ENCODE measurements around the gene DIDO1. TPM values are rescaled to one million over a fixed set of nuclear protein-coding genes. Genes with fewer than 3 reads are reported as not detected.
A peak's percentile ranks its signal among the peaks of the same experiment; 100 is the strongest.

DIDO1 gene
- total RNA-seq, 1 donor from 2014 or later: 58.1 TPM

DNA sequence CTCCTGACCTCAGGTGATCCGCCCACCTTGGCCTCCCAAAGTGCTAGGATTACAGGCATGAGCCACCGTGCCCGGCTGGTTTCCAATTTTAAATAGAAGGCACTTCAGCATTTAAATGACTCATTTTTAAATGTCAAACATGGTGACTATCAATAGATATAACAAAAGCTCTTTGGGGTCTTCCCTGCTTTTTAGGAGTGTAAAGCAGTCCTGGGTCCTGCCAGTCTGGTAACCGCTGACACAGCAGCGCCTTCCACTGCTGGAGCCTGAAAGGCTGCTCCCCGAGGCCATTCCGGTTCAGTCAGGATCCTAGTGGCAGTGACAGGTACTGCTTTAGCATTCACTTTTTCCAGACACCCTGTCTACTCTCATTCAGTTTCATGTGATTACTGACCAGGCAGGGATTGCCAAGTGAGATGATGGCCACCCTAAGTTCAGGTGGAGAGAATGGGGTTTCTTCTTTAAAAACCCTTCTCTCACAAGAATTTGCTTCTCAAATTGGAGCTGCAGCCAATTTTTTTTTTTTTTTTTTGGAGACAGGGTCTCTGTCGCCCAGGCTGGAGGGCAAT lies 5.1 kb downstream of the DIDO1 start:
- no peaks in the 10 kb centered on the region for H3K9me3 Mint-ChIP-seq
- TF ChIP-seq, protein P1, sequence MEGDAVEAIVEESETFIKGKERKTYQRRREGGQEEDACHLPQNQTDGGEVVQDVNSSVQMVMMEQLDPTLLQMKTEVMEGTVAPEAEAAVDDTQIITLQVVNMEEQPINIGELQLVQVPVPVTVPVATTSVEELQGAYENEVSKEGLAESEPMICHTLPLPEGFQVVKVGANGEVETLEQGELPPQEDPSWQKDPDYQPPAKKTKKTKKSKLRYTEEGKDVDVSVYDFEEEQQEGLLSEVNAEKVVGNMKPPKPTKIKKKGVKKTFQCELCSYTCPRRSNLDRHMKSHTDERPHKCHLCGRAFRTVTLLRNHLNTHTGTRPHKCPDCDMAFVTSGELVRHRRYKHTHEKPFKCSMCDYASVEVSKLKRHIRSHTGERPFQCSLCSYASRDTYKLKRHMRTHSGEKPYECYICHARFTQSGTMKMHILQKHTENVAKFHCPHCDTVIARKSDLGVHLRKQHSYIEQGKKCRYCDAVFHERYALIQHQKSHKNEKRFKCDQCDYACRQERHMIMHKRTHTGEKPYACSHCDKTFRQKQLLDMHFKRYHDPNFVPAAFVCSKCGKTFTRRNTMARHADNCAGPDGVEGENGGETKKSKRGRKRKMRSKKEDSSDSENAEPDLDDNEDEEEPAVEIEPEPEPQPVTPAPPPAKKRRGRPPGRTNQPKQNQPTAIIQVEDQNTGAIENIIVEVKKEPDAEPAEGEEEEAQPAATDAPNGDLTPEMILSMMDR (conservative IDR thresholded peaks at IDR 0.05): peak; percentile 79
- H3K36me3 Mint-ChIP-seq: no peaks in the 10 kb centered on the region
- H3K27ac Mint-ChIP-seq: peak overlapping the region; percentile 75
- DNase-seq (ENCODE audit: extremely low spot score, unreplicated experiment): no peak
- peaks cover 69% of the 10 kb centered on the region for H3K4me1 Mint-ChIP-seq (ENCODE audit: unreplicated experiment)
- H3K27me3 Mint-ChIP-seq: no peaks in the 10 kb centered on the region
- H3K4me3 Mint-ChIP-seq: peak overlapping the region; percentile 80

GRCh38 chr20:62920039-62920645 lies 6.2 kb downstream of the DIDO1 start:
- Mint-ChIP-seq H3K4me1 (ENCODE audit: unreplicated experiment) (peaks cover 70% of the 10 kb centered on the region), H3K9me3 (no peaks in the 10 kb centered on the region), H3K4me3 (peak overlapping the region; percentile 67), H3K27me3 (no peaks in the 10 kb centered on the region), H3K27ac (peak overlapping the region; percentile 57), H3K36me3 (peaks cover under 1% of the 10 kb centered on the region)
- no peak for DNase-seq (ENCODE audit: extremely low spot score, unreplicated experiment)
- TF ChIP-seq, protein P1 (conservative IDR thresholded peaks at IDR 0.05): no peak

DNA sequence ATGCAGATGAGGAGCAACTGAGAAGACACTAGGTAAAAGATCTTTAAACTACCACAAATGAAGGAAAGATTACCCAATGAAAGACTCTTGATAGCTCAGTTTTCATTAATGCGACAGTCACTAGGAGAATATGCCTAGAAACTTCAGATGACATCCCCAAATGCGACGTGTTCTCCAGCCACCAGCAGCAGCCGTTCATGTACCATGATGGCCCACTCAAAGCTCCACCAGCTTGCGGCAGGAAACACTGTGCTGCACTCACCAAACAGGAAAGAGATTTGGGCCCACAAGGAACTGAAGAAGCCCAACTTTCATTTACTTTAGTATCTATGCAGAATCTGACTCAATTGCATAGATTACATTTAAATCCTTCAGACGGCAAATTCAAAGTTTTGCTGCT lies 7.5 kb downstream of the DIDO1 start:
- Mint-ChIP-seq H3K9me3 (no peaks in the 10 kb centered on the region), H3K27me3 (no peaks in the 10 kb centered on the region), H3K27ac (peak overlapping the region; percentile 13), H3K36me3 (peaks cover 4% of the 10 kb centered on the region), H3K4me1 (ENCODE audit: unreplicated experiment) (peaks cover 70% of the 10 kb centered on the region), H3K4me3 (no peak overlapping the region)
- TF ChIP-seq, protein P1 (conservative IDR thresholded peaks at IDR 0.05): no peak
- no peak for DNase-seq (ENCODE audit: extremely low spot score, unreplicated experiment)

- peak overlapping the region; percentile 31 for H3K27ac Mint-ChIP-seq
- no peaks in the 10 kb centered on the region for H3K27me3 Mint-ChIP-seq
- no peaks in the 10 kb centered on the region for H3K9me3 Mint-ChIP-seq
- DNase-seq (ENCODE audit: extremely low spot score, unreplicated experiment): no peak
- TF ChIP-seq, protein P1 (conservative IDR thresholded peaks at IDR 0.05): no peak
- H3K36me3 Mint-ChIP-seq: peaks cover 4% of the 10 kb centered on the region
- peaks cover 71% of the 10 kb centered on the region for H3K4me1 Mint-ChIP-seq (ENCODE audit: unreplicated experiment)
- H3K4me3 Mint-ChIP-seq: no peak overlapping the region
These were observed 8.2 kb downstream of the DIDO1 start for GRCh38 chr20:62918147-62918546.

DNA sequence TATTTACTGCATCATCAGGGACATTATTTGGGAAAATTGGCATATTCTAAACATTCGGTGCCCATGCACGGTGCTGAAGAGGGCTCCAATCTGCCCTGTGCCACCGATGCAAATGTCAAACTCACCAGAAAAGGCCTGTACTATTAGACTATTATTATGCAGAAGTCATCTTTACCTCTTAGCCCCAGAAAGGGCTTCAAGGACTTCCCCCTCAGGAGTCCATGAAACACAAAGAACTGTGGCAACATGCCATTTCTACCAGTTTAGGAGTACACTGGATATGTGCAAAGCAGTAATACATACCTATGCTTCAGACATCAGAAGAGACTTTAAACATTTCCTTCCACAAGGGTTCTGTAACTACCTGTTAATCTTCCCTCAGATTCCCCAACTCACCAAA lies 8.6 kb downstream of the DIDO1 start:
- Mint-ChIP-seq H3K27ac (peak overlapping the region; percentile 31), H3K4me3 (no peak overlapping the region), H3K9me3 (no peaks in the 10 kb centered on the region)

More for the DNA sequence above, 8.6 kb downstream of the DIDO1 start:
- peaks cover 4% of the 10 kb centered on the region for H3K36me3 Mint-ChIP-seq
- peaks cover 73% of the 10 kb centered on the region for H3K4me1 Mint-ChIP-seq (ENCODE audit: unreplicated experiment)
- no peak for DNase-seq (ENCODE audit: extremely low spot score, unreplicated experiment)
- no peaks in the 10 kb centered on the region for H3K27me3 Mint-ChIP-seq
- TF ChIP-seq, protein P1 (conservative IDR thresholded peaks at IDR 0.05): no peak

Measured in type B pancreatic cell (in vitro differentiated cells).